ENCODE data around the gene TTC28.

- TF ChIP-seq, protein P1, sequence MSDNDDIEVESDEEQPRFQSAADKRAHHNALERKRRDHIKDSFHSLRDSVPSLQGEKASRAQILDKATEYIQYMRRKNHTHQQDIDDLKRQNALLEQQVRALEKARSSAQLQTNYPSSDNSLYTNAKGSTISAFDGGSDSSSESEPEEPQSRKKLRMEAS (IDR thresholded peaks at IDR 0.05; ENCODE audit: insufficient read depth, insufficient read length) = no peak
- TF ChIP-seq CTCF (IDR thresholded peaks at IDR 0.05; ENCODE audit: extremely low read depth in 1 of 2, insufficient read depth in 1 of 2, low read depth in 1 of 2, low read length in 2 of 2) (no peak), POLR2A (IDR thresholded peaks at IDR 0.05; ENCODE audit: low read depth, low read length) (no peak), JUN (IDR thresholded peaks at IDR 0.05; ENCODE audit: borderline replicate concordance, insufficient read depth, insufficient read length, low read depth) (no peak), EZH2 (IDR thresholded peaks at IDR 0.05; ENCODE audit: borderline replicate concordance, low read depth, low read length, severe bottlenecking) (no peak), POLR2AphosphoS5 (IDR thresholded peaks at IDR 0.05; ENCODE audit: insufficient read depth, low read depth, low read length) (no peak)
Measured at GRCh38 chr22:28075358-28075981, 604.2 kb downstream of the TTC28 start.

Measured in endothelial cell of umbilical vein (primary cell).